Glutamatergic neuron (in vitro differentiated cells): ENCODE results near the gene ARL6IP4. TPM values are rescaled to one million over a fixed set of nuclear protein-coding genes. Genes with fewer than 3 reads are reported as not detected.
"Not testable (repeated sequence)": the region's sequence is repeated elsewhere in the genome, so short reads cannot be mapped to it uniquely, and the experiment has no call there.

ENCODE experiments used
- DNase-seq: peaks from one replicate; pipeline ENCODE4 v3.0.0; 2022
- H3K27ac Mint-ChIP-seq: one replicate; pipeline ENCODE4 v1.8.0; 2020; ENCODE audit warnings: mild to moderate bottlenecking, mixed read lengths, inconsistent platforms; ENCODE audit not compliant: unreplicated experiment
- H3K27me3 Mint-ChIP-seq: one replicate; pipeline ENCODE4 v1.8.0; 2020; ENCODE audit warnings: mild to moderate bottlenecking, moderate library complexity, mixed read lengths, inconsistent platforms; ENCODE audit not compliant: unreplicated experiment
- H3K36me3 Mint-ChIP-seq: one replicate; pipeline ENCODE4 v1.8.0; 2020; ENCODE audit warnings: mild to moderate bottlenecking, mixed read lengths, inconsistent platforms; ENCODE audit not compliant: unreplicated experiment
- H3K4me1 Mint-ChIP-seq: one replicate; pipeline ENCODE4 v1.8.0; 2020; ENCODE audit warnings: mild to moderate bottlenecking, low read depth, mixed read lengths, inconsistent platforms; ENCODE audit not compliant: unreplicated experiment
- H3K4me3 Mint-ChIP-seq: one replicate; pipeline ENCODE4 v1.8.0; 2020; ENCODE audit warnings: mild to moderate bottlenecking, mixed read lengths, inconsistent platforms; ENCODE audit not compliant: unreplicated experiment
- H3K9me3 Mint-ChIP-seq: one replicate; pipeline ENCODE4 v1.8.0; 2020; ENCODE audit warnings: mild to moderate bottlenecking, moderate library complexity, mixed read lengths, inconsistent platforms; ENCODE audit not compliant: unreplicated experiment
- total RNA-seq: library from RNA; stranded (reverse); fragmentation: NEBNext Ultra II Directional; extraction: Animal tissue kit (Norgen Biotek cat#: 25700); gene quantifications from one replicate; pipeline ENCODE4 v1.2.1, GENCODE V29; 2021; ENCODE audit not compliant: unreplicated experiment
- TF ChIP-seq, protein P1 (sequence below): fragments of 200-600 bp; sonication (generic); IDR thresholded peaks from one replicate; pipeline ENCODE4 v1.5.0; 2021; ENCODE audit not compliant: partially characterized antibody, unreplicated experiment

The ARL6IP4 gene
- total RNA-seq, 1 donor from 2014 or later, result 122 TPM

GRCh38 chr12:123006977-123007376 lies 26.5 kb downstream of the ARL6IP4 start:
- H3K4me3 Mint-ChIP-seq, result no peak overlapping the region
- no peaks in the 10 kb centered on the region for H3K36me3 Mint-ChIP-seq
- no peak overlapping the region for H3K27ac Mint-ChIP-seq
- H3K4me1 Mint-ChIP-seq, result peaks cover 13% of the 10 kb centered on the region
- no peaks in the 10 kb centered on the region for H3K9me3 Mint-ChIP-seq
- peaks cover 6% of the 10 kb centered on the region for H3K27me3 Mint-ChIP-seq
- DNase-seq, result no peak
- TF ChIP-seq, protein P1, sequence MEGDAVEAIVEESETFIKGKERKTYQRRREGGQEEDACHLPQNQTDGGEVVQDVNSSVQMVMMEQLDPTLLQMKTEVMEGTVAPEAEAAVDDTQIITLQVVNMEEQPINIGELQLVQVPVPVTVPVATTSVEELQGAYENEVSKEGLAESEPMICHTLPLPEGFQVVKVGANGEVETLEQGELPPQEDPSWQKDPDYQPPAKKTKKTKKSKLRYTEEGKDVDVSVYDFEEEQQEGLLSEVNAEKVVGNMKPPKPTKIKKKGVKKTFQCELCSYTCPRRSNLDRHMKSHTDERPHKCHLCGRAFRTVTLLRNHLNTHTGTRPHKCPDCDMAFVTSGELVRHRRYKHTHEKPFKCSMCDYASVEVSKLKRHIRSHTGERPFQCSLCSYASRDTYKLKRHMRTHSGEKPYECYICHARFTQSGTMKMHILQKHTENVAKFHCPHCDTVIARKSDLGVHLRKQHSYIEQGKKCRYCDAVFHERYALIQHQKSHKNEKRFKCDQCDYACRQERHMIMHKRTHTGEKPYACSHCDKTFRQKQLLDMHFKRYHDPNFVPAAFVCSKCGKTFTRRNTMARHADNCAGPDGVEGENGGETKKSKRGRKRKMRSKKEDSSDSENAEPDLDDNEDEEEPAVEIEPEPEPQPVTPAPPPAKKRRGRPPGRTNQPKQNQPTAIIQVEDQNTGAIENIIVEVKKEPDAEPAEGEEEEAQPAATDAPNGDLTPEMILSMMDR, result no peak

DNA sequence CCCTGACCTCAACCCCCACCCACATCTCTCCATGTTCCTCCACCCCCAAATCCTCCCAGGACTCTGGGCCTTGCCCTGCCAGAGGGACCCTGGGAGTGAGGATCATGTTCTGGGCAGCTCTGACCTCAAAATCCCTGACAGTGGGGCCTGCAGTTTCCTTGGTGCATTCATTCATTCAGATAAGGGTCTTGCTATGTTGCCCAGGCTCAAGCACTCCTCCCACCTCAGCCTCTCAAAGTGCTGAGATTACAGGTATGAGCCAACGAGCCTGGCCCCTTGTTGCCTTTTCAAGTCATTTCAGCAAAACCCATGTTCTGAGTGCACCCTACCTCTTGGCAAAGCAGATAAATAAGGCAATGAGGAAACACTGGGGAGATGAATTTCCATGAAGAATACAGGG lies 29.6 kb downstream of the ARL6IP4 start:
- Mint-ChIP-seq H3K4me1 (peaks cover 13% of the 10 kb centered on the region), H3K9me3 (peaks cover 2% of the 10 kb centered on the region), H3K4me3 (no peak overlapping the region), H3K36me3 (no peaks in the 10 kb centered on the region), H3K27me3 (peaks cover 7% of the 10 kb centered on the region), H3K27ac (no peak overlapping the region)
- TF ChIP-seq, protein P1, result no peak
- DNase-seq, result no peak

GRCh38 chr12:123010681-123011080 lies 30.2 kb downstream of the ARL6IP4 start:
- TF ChIP-seq, protein P1, result no peak
- Mint-ChIP-seq H3K4me3 (no peak overlapping the region), H3K4me1 (peaks cover 13% of the 10 kb centered on the region), H3K36me3 (no peaks in the 10 kb centered on the region), H3K27ac (no peak overlapping the region), H3K9me3 (peaks cover 2% of the 10 kb centered on the region), H3K27me3 (peaks cover 7% of the 10 kb centered on the region)
- DNase-seq, result no peak

- Mint-ChIP-seq H3K36me3 (no peaks in the 10 kb centered on the region), H3K4me1 (peaks cover 12% of the 10 kb centered on the region), H3K9me3 (peaks cover 2% of the 10 kb centered on the region), H3K4me3 (no peak overlapping the region), H3K27me3 (peaks cover 9% of the 10 kb centered on the region), H3K27ac (no peak overlapping the region)
- TF ChIP-seq, protein P1, result no peak
- no peak for DNase-seq
Observed at GRCh38 chr12:123011701-123012100, 31.2 kb downstream of the ARL6IP4 start.

DNA sequence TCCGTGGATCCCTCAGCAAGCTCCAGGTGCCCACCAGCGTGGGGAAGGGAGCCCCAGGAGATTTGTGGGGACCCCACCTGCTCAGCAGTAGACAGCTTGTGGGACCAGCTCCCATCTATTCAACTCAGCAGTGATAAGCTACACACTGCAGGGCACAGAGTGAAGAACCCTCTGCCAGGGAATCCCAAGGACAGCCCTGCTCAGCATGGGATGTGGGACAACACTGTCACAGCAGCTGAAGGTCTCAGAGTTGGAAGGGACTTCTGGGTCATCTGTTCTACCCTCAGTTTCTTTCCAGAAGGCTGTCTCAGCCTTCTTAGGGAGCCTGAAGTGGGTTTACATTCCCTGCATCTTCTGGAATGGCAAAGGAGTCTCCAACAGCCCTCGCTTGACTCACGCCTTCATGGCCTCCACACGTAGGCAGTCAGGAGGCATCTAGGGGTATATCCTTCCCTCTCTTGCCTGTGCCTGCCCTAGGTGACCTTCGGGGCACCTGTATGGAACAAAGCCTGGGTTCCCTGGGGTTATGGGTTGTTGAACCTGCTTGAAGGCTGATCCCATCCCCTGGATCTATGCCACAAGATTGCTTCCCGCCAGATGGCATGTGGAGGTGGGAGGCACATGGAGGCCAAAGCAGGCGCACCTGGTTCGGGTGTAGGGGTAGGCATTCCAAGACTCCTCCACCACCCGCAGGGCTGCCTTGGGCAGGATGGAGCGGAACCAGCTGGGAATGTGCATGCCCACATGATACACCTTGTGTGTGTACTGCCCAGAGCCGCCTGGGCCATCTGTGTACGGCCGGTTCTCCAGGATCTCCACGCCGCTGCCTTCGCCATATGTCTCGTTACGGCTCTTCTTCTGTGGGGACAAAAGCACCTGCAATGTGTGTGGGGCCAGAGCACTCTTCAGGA lies 33.0 kb downstream of the ARL6IP4 start:
- no peak overlapping the region for H3K4me3 Mint-ChIP-seq
- no peaks in the 10 kb centered on the region for H3K36me3 Mint-ChIP-seq

GRCh38 chr12:123014473-123014872 lies 34.0 kb downstream of the ARL6IP4 start:
- DNase-seq, H3K9me3 Mint-ChIP-seq, H3K4me1 Mint-ChIP-seq, H3K27me3 Mint-ChIP-seq, H3K27ac Mint-ChIP-seq, H3K36me3 Mint-ChIP-seq, H3K4me3 Mint-ChIP-seq: not testable (repeated sequence)

More for the DNA sequence above, 33.0 kb downstream of the ARL6IP4 start:
- DNase-seq, result no peak
- Mint-ChIP-seq H3K27ac (no peak overlapping the region), H3K9me3 (peaks cover 2% of the 10 kb centered on the region), H3K4me1 (peaks cover 5% of the 10 kb centered on the region), H3K27me3 (peaks cover 9% of the 10 kb centered on the region)
- TF ChIP-seq, protein P1, result no peak
